Endodermal cell (in vitro differentiated cells): ENCODE results near the gene HAUS1. TPM values are rescaled to one million over a fixed set of nuclear protein-coding genes. Genes with fewer than 3 reads are reported as not detected.

Experiments
- DNase-seq: peaks from one replicate; pipeline ENCODE4 v3.0.0-alpha.2; 2017
- H3K27ac ChIP-seq: 2 replicates; pipeline ENCODE4 v1.5.1; 2013; ENCODE audit warnings: mild to moderate bottlenecking, low read depth, low read length, moderate library complexity
- H3K27me3 ChIP-seq: 2 replicates; pipeline ENCODE4 v1.6.1; 2013; ENCODE audit warnings: mild to moderate bottlenecking, low read length, moderate library complexity; ENCODE audit not compliant: insufficient read depth, control insufficient read depth, poor library complexity, severe bottlenecking
- H3K36me3 ChIP-seq: 2 replicates; pipeline ENCODE4 v1.7.0; 2013; ENCODE audit warnings: mild to moderate bottlenecking, low read length, moderate library complexity; ENCODE audit not compliant: control insufficient read depth, insufficient read depth
- H3K4me1 ChIP-seq: one replicate; pipeline ENCODE4 v1.7.0; 2013; ENCODE audit warnings: low read length; ENCODE audit not compliant: control insufficient read depth, insufficient read depth
- H3K4me3 ChIP-seq: 2 replicates; pipeline ENCODE4 v1.5.1; 2013; ENCODE audit warnings: mild to moderate bottlenecking, low read length, moderate library complexity
- H3K9ac ChIP-seq: 2 replicates; pipeline ENCODE4 v1.6.1; 2013; ENCODE audit warnings: mild to moderate bottlenecking, low read length, moderate library complexity; ENCODE audit not compliant: poor library complexity, severe bottlenecking; ENCODE audit errors: extremely low read depth
- H3K9me3 ChIP-seq: 2 replicates; pipeline ENCODE4 v1.6.1; 2013; ENCODE audit warnings: mild to moderate bottlenecking, low read length, moderate library complexity; ENCODE audit not compliant: control insufficient read depth
- H3K27ac Mint-ChIP-seq: 2 replicates; pipeline ENCODE4 v1.8.0; 2020; ENCODE audit warnings: mixed read lengths
- H3K27me3 Mint-ChIP-seq: 2 replicates; pipeline ENCODE4 v1.8.0; 2021; ENCODE audit warnings: mild to moderate bottlenecking, mixed read lengths; ENCODE audit not compliant: insufficient read depth
- H3K36me3 Mint-ChIP-seq: 2 replicates; pipeline ENCODE4 v1.8.0; 2020; ENCODE audit warnings: low read depth, mixed read lengths
- H3K4me1 Mint-ChIP-seq: 2 replicates; pipeline ENCODE4 v1.8.0; 2020; ENCODE audit warnings: mixed read lengths
- H3K4me3 Mint-ChIP-seq: 2 replicates; pipeline ENCODE4 v1.8.0; 2020; ENCODE audit warnings: mild to moderate bottlenecking, moderate library complexity, mixed read lengths
- H3K9me3 Mint-ChIP-seq: 2 replicates; pipeline ENCODE4 v1.8.0; 2020; ENCODE audit warnings: mild to moderate bottlenecking, mixed read lengths
- CTCF ChIP-seq: fragments of 200-600 bp; sonication (generic); conservative IDR thresholded peaks from 2 replicates; pipeline ENCODE4 v1.5.0; 2021; ENCODE audit warnings: antibody characterized with exemption, mild to moderate bottlenecking
- WGBS, 2 experiments: methylation state at CpG; one replicate each; pipeline versions ENCODE4 v1.1.5 to v1.1.7; 2013; ENCODE audit warnings: missing lambda C conversion rate in 2 of 2, mixed read lengths in 1 of 2; ENCODE audit not compliant: insufficient coverage in 1 of 2, insufficient read length in 1 of 2; 5-methylcytosine and 5-hydroxymethylcytosine counted together
- total RNA-seq, 2 donors: library from RNA; stranded (reverse); fragmentation: NEBNext Ultra II Directional in 1 of 2; extraction: Animal tissue kit (Norgen Biotek cat#: 25700) in 1 of 2; gene quantifications; 2 replicates in 1 of 2; 3 replicates in 1 of 2; pipeline ENCODE4 v1.2.1, GENCODE V29; 2021

Gene HAUS1
- total RNA-seq, 2 donors from 2014 or later = 80.1 to 130 TPM

- Mint-ChIP-seq H3K36me3 (peaks cover 4% of the 10 kb centered on the region), H3K27me3 (no peaks in the 10 kb centered on the region), H3K27ac (peak overlapping the region; percentile 100), H3K9me3 (no peaks in the 10 kb centered on the region), H3K4me1 (peaks cover 9% of the 10 kb centered on the region), H3K4me3 (peak overlapping the region; percentile 96)
- TF ChIP-seq CTCF = peak; percentile 27
- Histone ChIP-seq H3K4me3 (peak overlapping the region; percentile 96), H3K9ac (peak overlapping the region; percentile 84), H3K4me1 (no peaks in the 10 kb centered on the region), H3K27me3 (no peaks in the 10 kb centered on the region), H3K27ac (peak overlapping the region; percentile 92), H3K9me3 (no peaks in the 10 kb centered on the region), H3K36me3 (peaks cover 6% of the 10 kb centered on the region)
- WGBS, 2 experiments = 1% methylated on average over 32 to 67 of the region's 67 CpGs
- peak; percentile 77 for DNase-seq
Observed at GRCh38 chr18:46174342-46175041, 70.3 kb downstream of the HAUS1 start.

- no peak overlapping the region for H3K27ac Mint-ChIP-seq
- Histone ChIP-seq H3K4me1 (no peaks in the 10 kb centered on the region), H3K9me3 (no peaks in the 10 kb centered on the region), H3K4me3 (peak overlapping the region; percentile 96), H3K27me3 (no peaks in the 10 kb centered on the region), H3K27ac (no peak overlapping the region), H3K36me3 (peaks cover 6% of the 10 kb centered on the region), H3K9ac (no peak overlapping the region)
- no peaks in the 10 kb centered on the region for H3K9me3 Mint-ChIP-seq
- H3K4me1 Mint-ChIP-seq = peaks cover 9% of the 10 kb centered on the region
- TF ChIP-seq CTCF = no peak
- DNase-seq = no peak
- peaks cover 4% of the 10 kb centered on the region for H3K36me3 Mint-ChIP-seq
- no peak overlapping the region for H3K4me3 Mint-ChIP-seq
- 100% methylated on average over 2 to 3 of the region's 3 CpGs for WGBS, 2 experiments
- H3K27me3 Mint-ChIP-seq = no peaks in the 10 kb centered on the region
Observed at GRCh38 chr18:46176001-46176400, 71.8 kb downstream of the HAUS1 start.

Other genes starting within 250 kb of the HAUS1 start
- 10 to 100 TPM; 25.6 to 28.6 TPM for gene EPG5, start 137.1 kb upstream of the HAUS1 start, total RNA-seq
- gene PSTPIP2, start 32.1 kb upstream of the HAUS1 start, total RNA-seq = 10 to 100 TPM; 10.6 to 10.8 TPM
- gene ATP5F1A, start 6.1 kb upstream of the HAUS1 start, total RNA-seq = 100 to 1,000 TPM; 608 to 706 TPM